A673 (cell line): ENCODE measurements around the gene UBALD2. TPM values are rescaled to one million over a fixed set of nuclear protein-coding genes. Genes with fewer than 3 reads are reported as not detected.
"Not testable (repeated sequence)": the region's sequence is repeated elsewhere in the genome, so short reads cannot be mapped to it uniquely, and the experiment has no call there.

ENCODE experiments used
- BruUV-seq: library from RNA; stranded (reverse); fragments of 400-500 nt; replicated peaks from 2 replicates; lab custom pipeline; 2021; lab: Mats Ljungman, UMichigan
- CTCF ChIA-PET: fragments of 300-600 bp; sonication (Branson Sonifier 250); formaldehyde crosslinking; loops from one replicate; lab custom pipeline; 2022; ENCODE audit warnings: antibody characterized with exemption; lab: Charles Lee
- POLR2A ChIA-PET: fragments of 300-600 bp; sonication (Branson Sonifier 250); formaldehyde crosslinking; loops from one replicate; lab custom pipeline; 2022; ENCODE audit warnings: antibody characterized with exemption; ENCODE audit not compliant: low non-redundant PET; lab: Charles Lee
- DNase-seq: peaks from one replicate; pipeline ENCODE4 v3.0.0-alpha.2; 2015; ENCODE audit warnings: low spot score
- H3K27ac ChIP-seq: fragments of 200-600 bp; sonication (generic); 2 replicates; pipeline ENCODE4 v1.5.1; 2016; ENCODE audit warnings: mixed run types, low read depth, mild to moderate bottlenecking, mixed read lengths, antibody characterized with exemption, low read length; ENCODE audit not compliant: poor library complexity, severe bottlenecking
- H3K27me3 ChIP-seq: fragments of 200-600 bp; sonication (generic); replicated peaks from 2 replicates; pipeline ENCODE4 v1.6.1; 2017; ENCODE audit warnings: mixed run types, low read depth, mild to moderate bottlenecking, mixed read lengths, antibody characterized with exemption, low read length; ENCODE audit not compliant: insufficient read depth, poor library complexity
- H3K36me3 ChIP-seq: fragments of 200-600 bp; sonication (generic); 2 replicates; pipeline ENCODE4 v1.6.1; 2016; ENCODE audit warnings: mixed run types, mild to moderate bottlenecking, mixed read lengths, antibody characterized with exemption, low read length; ENCODE audit not compliant: insufficient read depth, poor library complexity, severe bottlenecking
- H3K4me1 ChIP-seq: fragments of 200-600 bp; sonication (generic); 2 replicates; pipeline ENCODE4 v1.6.1; 2017; ENCODE audit warnings: mixed run types, mild to moderate bottlenecking, mixed read lengths, antibody characterized with exemption, low read length; ENCODE audit not compliant: insufficient read depth, poor library complexity, severe bottlenecking
- H3K4me3 ChIP-seq: fragments of 200-600 bp; sonication (generic); 2 replicates; pipeline ENCODE4 v1.5.1; 2016; ENCODE audit warnings: low read depth, mixed run types, mild to moderate bottlenecking, mixed read lengths, low read length; ENCODE audit not compliant: poor library complexity, severe bottlenecking
- H3K9me3 ChIP-seq: fragments of 200-600 bp; sonication (generic); 2 replicates; pipeline ENCODE4 v1.6.1; 2016; ENCODE audit warnings: mixed run types, low read depth, mild to moderate bottlenecking, mixed read lengths, antibody characterized with exemption, low read length; ENCODE audit not compliant: poor library complexity, severe bottlenecking
- EZH2 ChIP-seq: fragments of 200-600 bp; sonication (generic); IDR thresholded peaks from 2 replicates; pipeline ENCODE4 v1.6.1; 2017; ENCODE audit warnings: borderline replicate concordance, low read depth, mild to moderate bottlenecking, mixed read lengths, antibody characterized with exemption, low read length; ENCODE audit not compliant: poor library complexity, severe bottlenecking
- intact Hi-C: fragments of 100-400 bp; cut with micrococcal nuclease; formaldehyde crosslinking; loops from one replicate; pipeline ENCODE4 v1.10.0; 2022; ENCODE audit not compliant: unreplicated experiment
- total RNA-seq: library from RNA; stranded (reverse); gene quantifications from 2 replicates; pipeline ENCODE4 v1.2.3, GENCODE V29; 2021
- TF ChIP-seq, protein P1 (sequence below): fragments of 300-800, 200-600 bp; sonication (generic); conservative IDR thresholded peaks from 2 replicates; pipeline ENCODE4 v1.5.1; 2017; ENCODE audit warnings: low read depth, mild to moderate bottlenecking, antibody characterized with exemption, low read length, moderate library complexity, mixed read lengths

The UBALD2 gene
- total RNA-seq, 1 experiment from 2014 or later = 46.5 TPM

DNA sequence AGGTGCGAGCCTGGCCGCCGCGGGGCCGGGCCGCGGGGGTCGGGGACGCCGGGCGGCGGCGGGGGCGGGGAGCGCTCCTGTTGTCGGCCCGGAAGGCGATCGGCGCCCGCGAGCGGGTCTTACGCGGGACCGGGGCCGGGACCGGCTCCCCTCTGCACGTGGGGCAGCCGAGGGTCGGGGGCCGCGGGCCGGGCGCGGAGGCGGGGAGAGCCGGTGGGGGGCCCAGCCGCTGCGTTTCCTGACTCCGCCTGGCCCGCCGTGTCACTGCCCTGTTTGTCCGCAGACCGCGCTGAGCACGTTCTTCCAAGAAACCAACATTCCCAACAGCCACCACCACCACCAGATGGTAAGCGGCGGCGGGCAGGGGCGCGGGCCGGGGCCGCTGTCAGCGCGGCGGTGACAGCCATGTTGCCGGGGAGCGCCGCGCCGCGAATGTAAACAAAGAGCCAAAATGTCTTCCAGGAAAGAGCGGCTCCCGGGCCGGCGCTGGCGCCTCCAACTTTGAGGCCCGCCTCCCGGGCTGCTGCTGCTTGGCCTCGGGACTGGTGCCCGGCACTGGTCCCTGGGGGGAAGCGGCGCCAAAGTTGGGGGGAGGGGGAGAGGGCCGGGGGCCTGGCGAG lies 586 bp downstream of the UBALD2 start:
- Histone ChIP-seq H3K9me3 (no peaks in the 10 kb centered on the region), H3K36me3 (peaks cover 5% of the 10 kb centered on the region), H3K27ac (peak overlapping the region; percentile 64), H3K4me3 (peak overlapping the region; percentile 99), H3K4me1 (peaks cover 31% of the 10 kb centered on the region), H3K27me3 (no peaks in the 10 kb centered on the region)
- BruUV-seq = no TSS peak
- POLR2A ChIA-PET = no interaction called here
- TF ChIP-seq EZH2 = no peak
- TF ChIP-seq, protein P1, sequence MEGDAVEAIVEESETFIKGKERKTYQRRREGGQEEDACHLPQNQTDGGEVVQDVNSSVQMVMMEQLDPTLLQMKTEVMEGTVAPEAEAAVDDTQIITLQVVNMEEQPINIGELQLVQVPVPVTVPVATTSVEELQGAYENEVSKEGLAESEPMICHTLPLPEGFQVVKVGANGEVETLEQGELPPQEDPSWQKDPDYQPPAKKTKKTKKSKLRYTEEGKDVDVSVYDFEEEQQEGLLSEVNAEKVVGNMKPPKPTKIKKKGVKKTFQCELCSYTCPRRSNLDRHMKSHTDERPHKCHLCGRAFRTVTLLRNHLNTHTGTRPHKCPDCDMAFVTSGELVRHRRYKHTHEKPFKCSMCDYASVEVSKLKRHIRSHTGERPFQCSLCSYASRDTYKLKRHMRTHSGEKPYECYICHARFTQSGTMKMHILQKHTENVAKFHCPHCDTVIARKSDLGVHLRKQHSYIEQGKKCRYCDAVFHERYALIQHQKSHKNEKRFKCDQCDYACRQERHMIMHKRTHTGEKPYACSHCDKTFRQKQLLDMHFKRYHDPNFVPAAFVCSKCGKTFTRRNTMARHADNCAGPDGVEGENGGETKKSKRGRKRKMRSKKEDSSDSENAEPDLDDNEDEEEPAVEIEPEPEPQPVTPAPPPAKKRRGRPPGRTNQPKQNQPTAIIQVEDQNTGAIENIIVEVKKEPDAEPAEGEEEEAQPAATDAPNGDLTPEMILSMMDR = no peak
- intact Hi-C loops = no loop called here
- CTCF ChIA-PET = interaction anchor here (1.2 kb wide), 1 partner anchor 14 kb away, joined by 4 read pairs; no protein-coding TSS in a partner anchor
- DNase-seq = peak; percentile 59

DNA sequence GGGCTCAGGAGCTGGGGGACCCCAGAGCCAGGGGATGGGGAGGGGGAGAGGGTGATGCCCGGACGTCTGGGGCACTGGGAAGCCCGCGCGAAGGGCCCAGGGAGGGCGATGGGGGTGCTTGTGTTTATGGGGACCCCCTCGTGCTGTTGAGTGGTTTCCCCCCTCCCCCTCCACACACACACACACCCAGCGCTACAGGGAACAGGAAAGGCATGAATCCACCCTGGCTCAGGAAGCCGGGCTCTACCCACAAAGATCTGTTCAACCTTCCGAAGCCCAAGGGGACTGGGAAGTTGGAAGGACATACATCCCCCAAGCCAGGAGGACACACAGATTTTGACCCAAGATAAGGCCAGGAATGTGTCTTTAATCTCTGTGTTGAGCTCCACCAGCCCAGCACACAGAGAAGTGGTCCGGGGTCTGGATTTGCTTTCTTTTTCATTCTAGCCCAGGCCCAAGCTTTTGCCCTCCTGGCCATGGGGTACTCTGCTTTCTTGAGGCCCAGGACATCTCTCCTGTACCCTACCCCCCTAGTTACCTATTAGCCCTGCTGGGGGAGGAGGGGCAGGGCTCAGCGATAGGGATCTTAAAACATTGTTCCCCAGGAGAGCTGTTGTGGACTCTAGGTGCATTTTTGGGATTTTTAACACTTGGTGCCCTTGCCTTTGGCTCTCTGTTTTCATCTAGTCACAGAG lies 1.2 kb downstream of the UBALD2 start:
- intact Hi-C loops = no loop called here
- H3K36me3 ChIP-seq = peaks cover 10% of the 10 kb centered on the region
- no peaks in the 10 kb centered on the region for H3K9me3 ChIP-seq
- POLR2A ChIA-PET = interaction anchor here (0.7 kb wide), 1 partner anchor 29 kb away, joined by 3 read pairs; no protein-coding TSS in a partner anchor
- H3K4me3 ChIP-seq = peak overlapping the region; percentile 99
- no TSS peak for BruUV-seq
- H3K27ac ChIP-seq = peak overlapping the region; percentile 64
- CTCF ChIA-PET = interaction anchor here (1.2 kb wide), 1 partner anchor 13 kb away, joined by 4 read pairs; no protein-coding TSS in a partner anchor
- H3K27me3 ChIP-seq = no peaks in the 10 kb centered on the region
- H3K4me1 ChIP-seq = peaks cover 31% of the 10 kb centered on the region
- peak; percentile 45 for DNase-seq
- TF ChIP-seq, protein P1 = no peak
- no peak for TF ChIP-seq EZH2

DNA sequence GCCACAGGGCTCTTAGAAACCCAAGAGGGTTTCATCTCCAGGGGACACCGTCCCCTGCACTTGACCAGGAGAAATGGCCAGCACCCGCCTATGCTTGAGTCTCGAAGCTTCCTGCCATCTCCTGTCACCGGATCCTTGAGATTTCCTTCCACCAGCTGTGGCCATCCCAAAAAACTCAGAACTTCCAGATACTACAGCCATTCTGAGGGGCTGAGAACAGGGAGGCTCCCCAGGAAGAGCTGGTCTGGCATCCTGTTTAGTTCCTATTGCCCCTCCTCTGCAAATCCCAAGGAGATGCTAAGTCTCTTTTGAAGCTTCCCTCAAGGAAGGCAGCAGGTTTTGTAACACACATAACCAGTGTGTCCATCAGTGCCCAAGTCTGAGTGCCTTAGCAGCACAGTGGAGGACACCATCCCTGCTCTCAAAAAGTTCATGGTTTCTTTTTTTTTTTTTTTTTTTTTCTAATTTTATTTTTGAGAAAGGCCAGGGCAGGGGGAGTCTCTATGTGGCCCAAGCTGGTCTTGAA lies 2.0 kb downstream of the UBALD2 start:
- H3K4me1 ChIP-seq = peaks cover 31% of the 10 kb centered on the region
- POLR2A ChIA-PET = interaction anchor here (0.7 kb wide), 1 partner anchor 28 kb away, joined by 3 read pairs; no protein-coding TSS in a partner anchor

DNA sequence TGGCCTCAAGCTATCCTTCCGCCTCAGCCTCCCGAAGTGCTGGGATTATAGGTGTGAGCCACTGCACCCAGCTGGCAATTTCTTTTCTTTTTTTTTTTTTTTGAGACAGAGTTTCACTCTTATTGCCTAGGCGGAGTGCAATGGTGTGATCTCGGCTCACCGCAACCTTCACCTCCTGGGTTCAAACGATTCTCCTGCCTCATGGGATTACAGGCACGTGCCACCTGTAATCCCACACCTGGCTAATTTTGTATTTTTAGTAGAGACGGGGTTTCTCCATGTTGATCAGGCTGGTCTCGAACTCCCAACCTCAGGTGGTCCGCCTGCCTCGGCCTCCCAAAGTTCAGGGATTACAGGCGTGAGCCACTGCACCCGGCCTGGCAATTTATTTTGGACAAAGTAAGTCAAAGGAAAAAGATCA lies 2.4 kb downstream of the UBALD2 start:
- intact Hi-C loops, H3K4me3 ChIP-seq: not testable (repeated sequence)
- CTCF ChIA-PET = interaction anchor here (1.0 kb wide), 1 partner anchor 86 kb away, joined by 3 read pairs; no protein-coding TSS in a partner anchor

More for the DNA sequence above, 2.0 kb downstream of the UBALD2 start:
- Histone ChIP-seq H3K4me3 (peak overlapping the region; percentile 99), H3K27ac (peak overlapping the region; percentile 64), H3K27me3 (no peaks in the 10 kb centered on the region), H3K9me3 (no peaks in the 10 kb centered on the region), H3K36me3 (peaks cover 10% of the 10 kb centered on the region)
- TF ChIP-seq, protein P1 = no peak
- no peak for TF ChIP-seq EZH2
- CTCF ChIA-PET = interaction anchor here (1.2 kb wide), 1 partner anchor 12 kb away, joined by 4 read pairs; no protein-coding TSS in a partner anchor
- intact Hi-C loops = no loop called here
- DNase-seq = no peak
- BruUV-seq = no TSS peak

More for the DNA sequence above, 2.4 kb downstream of the UBALD2 start:
- H3K36me3 ChIP-seq, H3K27me3 ChIP-seq, POLR2A ChIA-PET, DNase-seq, H3K9me3 ChIP-seq: not testable (repeated sequence)
- H3K4me1 ChIP-seq = peaks cover 31% of the 10 kb centered on the region
- peak overlapping the region; percentile 44 for H3K27ac ChIP-seq
- BruUV-seq = TSS peak; percentile 38
